GF-D8 (cell line): ENCODE results near the gene MEGF6.
"Not testable (repeated sequence)": the region's sequence is repeated elsewhere in the genome, so short reads cannot be mapped to it uniquely, and the experiment has no call there.

ENCODE experiments used
- DNase-seq: peaks from one replicate; lab custom pipeline; 2025; lab: John Stamatoyannopoulos, UW

Gene MEGF6

DNA sequence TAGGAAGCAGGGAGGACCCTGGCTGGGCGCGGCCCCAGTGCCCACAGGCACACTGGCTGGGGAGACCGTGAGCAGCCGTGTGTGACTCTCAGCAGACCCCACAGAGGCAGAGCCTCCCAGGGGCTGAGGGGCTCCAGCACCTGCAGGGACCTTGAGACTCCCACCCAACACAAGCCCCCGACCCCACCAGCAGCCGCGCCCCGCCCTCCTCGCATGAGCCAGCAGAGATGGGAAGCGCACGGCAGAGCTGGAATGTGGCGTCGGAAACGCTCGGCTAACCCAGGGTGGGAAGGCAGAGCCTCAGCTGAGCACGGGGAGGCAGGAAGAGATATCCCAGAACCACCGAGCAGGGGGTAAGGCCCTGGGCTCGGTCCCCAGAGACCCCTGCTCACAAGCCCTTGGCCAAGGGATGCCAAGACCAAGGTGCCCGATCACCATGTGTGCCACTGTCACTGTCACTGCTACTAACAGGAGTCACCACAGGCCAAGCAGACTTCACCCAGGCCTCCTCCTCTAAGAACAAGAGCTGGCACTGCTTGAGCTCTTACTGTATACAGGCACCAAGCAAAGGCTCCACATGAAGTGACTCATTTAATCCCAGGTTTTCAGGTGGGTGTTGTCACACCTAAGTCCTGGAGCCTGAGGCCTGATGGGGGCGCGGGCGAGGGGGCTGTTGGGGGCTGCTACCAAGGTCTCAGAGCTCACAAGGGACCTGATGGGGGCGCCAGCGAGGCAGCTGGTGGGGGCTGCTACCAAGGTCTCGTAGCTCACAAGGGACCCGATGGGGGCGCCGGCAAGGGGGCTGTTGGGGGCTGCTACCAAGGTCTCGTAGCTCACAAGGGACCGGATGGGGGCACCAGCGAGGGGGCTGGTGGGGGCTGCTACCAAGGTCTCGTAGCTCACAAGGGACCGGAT, 20.1 kb downstream of the MEGF6 start:
- DNase-seq: no peak

DNA sequence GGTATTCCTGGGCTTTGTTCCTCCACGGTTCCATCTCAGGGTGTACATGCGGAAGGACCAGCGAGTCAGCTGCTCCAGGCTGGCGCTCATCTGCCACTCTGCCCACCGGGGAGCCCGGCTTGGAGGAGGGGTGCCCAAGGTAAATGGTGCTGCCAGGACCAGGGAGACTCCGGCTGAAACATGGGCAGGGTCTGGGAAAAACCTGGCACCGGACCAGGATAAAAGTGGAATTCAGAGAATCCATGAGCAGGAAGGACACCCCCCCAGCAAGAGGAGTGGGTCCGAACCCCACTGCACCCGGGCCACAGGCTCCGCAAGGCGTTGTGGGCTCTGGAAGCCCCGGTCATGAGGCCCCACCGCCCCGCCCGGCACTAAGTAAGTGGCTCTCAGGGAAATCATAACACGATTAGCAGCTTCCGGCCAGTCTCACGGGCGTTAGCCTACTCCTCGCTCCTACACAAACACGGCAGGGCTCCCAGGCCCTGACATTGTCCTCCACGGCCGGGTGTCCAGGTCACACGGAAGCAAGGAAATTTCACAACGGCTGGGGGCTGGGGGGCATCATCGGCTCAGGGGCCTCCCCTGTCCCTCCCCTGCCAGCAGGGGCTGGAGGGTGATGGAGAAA, 21.1 kb downstream of the MEGF6 start:
- DNase-seq: no peak

DNA sequence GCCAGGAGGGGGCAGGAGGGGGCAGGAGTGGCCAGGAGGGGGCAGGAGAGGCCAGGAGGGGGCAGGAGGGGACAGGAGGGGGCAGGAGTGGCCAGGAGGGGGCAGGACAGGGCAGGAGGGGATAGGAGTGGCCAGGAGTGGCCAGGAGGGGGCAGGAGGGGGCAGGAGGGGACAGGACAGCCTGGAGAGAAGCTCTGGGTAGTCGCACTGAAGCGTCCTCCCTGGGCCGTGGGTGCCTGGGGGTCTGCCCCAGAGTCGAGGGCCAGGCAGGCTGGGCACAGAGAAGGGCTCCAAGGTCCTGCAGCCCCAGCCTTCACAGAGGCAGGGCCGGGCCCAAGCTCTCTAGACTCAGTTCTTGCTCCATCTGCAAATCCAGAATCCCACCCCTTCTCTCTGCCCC, 22.9 kb downstream of the MEGF6 start:
- DNase-seq: no peak

DNA sequence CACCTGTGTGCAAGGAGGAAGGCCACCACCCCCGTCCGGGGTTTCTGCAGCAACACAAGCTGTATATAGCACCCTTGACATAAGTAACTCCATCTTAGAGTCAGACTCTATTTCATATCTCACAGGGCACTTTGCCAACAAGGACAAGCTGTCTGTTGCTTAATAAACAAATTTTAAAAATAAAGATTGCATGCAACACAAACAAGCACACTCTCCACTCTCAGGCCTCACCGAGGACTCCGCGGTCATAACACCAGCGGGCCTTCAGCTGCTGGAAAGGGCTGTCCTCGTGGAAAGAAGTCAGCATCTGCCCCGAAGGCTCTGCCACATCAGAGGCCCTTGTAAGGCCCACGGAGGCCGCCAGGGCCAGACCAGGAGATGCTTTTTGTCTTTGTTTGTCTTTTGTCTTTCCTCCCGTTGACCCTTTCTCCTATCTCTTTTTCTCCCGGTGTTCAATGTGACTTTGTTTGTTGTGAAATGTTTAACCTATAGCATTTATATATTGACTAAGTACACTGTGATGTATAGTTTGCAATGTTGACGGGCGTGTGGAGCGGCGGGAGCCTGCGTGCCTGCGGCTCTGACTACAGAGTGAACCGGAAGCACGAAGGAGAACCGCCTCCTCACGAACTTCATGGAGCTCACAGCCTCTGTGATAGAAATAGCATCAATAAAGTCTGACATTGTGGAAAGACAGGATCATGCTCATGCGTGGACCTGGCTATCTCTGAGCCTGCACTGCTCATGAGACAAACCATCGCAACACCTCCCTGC, 24.1 kb downstream of the MEGF6 start:
- no peak for DNase-seq

DNA sequence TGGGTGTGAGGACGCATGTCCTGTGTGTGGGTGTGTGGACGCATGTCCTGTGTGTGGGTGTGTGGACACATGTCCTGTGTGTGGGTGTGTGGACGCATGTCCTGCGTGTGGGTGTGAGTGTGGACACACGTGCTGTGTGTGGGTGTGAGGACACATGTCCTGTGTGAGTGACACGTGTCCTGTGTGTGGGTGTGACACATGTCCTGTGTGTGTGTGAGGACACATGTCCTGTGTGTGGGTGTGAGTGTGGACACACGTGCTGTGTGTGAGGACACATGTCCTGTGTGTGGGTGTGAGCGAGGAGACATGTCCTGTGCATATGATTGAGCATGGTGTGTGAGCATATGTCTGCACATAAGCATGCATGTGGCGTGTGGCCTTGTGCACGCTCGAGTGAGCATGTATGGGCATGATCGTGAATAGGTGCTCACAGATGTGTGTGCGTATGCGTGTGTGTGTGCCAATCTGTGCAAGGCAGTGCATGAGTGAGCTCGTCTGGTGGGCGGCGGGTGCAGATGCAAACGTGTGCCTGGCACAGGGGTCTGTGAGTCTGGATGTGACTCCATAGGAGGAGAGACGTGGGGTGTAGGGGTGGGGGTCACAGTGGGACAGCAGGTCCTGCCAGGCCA, 25.3 kb downstream of the MEGF6 start:
- no peak for DNase-seq

DNA sequence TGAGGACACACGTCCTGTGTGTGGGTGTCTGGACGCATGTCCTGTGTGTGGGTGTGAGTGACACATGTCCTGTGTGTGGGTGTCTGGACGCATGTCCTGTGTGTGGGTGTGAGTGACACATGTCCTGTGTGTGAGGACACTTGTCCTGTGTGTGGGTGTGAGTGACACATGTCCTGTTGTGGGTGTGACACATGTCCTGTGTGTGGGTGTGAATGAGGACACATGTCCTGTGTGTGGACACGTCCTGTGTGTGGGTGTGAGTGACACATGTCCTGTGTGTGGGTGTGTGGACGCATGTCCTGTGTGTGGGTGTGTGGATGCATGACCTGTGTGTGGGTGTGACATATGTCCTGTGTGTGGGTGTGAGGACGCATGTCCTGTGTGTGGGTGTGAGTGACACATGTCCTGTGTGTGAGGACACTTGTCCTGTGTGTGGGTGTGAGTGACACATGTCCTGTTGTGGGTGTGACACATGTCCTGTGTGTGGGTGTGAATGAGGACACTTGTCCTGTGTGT, 25.9 kb downstream of the MEGF6 start:
- not testable (repeated sequence) for DNase-seq

DNA sequence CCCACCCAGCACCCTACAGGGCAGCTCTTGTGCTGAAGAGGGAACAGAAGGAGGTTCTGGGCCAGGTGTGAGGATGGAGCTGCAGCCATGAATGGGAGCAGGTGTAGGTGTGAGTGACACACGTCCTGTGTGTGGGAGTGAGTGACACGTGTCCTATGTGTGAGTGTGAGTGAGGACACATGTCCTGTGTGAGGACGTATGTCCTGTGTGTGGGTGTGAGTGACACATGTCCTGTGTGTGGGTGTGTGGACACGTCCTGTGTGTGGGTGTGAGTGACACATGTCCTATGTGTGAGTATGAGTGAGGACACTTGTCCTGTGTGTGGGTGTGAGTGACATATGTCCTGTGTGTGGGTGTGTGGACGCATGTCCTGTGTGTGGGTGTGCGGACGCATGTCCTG, 26.4 kb downstream of the MEGF6 start:
- no peak for DNase-seq

DNA sequence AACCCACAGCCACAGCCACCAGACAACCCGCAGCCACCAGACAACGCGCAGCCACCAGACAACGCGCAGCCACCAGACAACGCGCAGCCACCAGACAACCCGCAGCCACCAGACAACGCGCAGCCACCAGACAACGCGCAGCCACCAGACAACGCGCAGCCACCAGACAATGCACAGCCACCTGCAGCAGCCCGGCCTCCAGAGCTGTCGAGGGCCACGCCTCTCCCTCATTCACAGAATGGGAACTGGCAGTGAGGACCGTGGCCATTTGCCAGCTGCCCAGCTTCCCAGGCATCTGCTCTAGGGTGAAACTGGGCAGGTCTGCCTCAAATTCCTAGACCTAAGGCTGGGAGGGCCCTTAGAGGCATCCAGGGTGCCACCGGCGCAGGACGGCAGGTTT, 27.6 kb downstream of the MEGF6 start:
- not testable (repeated sequence) for DNase-seq

DNA sequence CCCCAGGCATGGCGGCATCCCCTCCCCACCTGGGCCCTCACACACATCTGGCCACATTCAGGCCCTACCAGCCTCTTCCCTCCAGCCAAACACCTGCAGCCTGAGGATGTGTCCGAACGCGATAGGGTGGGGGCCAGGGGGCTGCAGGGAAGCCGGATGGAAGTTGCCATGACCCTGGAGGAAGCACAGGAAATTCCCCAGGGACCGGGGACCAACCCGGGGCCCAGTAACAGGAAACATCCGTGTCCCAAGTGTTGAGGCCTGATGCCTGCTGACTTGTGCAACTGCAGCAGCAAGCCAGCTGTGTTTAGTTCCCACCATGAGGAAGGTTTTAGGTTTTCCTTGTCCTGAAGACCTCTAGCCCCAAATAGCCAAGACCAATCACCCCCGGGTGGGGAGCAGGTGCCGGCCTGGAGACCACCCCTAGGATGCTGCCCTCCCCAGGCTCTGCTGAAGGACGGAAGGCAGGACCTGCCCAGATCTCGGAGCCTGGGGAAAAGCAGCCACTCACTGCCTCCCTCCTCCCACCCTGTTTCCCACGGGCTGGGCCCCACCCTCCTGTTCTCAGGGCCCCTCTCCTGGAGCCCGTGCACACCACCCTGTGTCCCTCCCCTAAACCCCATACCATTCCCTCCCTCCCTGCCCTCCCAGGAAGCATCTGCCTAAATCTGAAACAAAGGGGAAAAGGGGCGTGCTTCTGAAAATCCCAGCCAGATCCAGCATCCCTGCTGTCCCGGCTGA, 29.8 kb downstream of the MEGF6 start:
- DNase-seq: peak; percentile 38

DNA sequence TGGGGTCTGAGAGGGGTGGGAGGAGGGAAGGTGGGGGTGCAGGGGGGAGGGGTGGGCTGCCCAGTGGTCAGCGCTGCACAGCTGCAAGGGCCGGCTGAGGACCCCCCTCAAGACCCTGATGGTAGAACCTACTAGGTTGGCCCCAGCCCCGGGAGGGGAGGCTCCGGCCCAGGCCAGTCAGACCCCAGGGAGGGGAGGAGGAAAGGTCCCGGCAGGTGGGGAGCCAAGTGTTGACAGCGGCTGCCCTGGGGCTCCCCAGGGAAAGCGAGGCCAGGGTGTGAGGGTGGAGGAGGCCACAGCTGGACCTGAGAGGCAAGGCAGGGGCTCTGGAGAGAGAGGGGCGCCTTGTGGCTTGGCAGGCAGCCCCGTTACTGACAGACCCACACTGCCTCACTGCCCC, 31.1 kb downstream of the MEGF6 start:
- DNase-seq: no peak

DNA sequence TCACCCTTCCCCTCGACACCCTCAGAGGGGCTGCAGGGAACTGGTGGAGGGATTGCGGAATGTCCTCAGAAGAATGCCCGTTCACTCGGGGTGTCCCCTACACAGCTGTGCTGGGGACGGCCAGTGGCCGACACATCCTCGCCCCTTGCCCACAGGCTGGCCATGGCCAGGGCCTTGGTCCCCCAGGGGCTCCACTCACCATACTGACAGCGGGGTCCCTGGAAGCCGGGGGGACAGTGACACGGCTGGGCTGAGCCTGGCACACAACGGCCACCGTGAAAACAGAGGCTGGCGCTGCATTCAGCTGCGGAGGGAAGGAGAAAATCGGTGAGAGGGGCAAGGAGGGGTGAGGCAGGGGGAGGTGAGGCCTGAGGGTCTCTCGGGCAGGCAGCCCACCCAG, 31.7 kb downstream of the MEGF6 start:
- DNase-seq: no peak

DNA sequence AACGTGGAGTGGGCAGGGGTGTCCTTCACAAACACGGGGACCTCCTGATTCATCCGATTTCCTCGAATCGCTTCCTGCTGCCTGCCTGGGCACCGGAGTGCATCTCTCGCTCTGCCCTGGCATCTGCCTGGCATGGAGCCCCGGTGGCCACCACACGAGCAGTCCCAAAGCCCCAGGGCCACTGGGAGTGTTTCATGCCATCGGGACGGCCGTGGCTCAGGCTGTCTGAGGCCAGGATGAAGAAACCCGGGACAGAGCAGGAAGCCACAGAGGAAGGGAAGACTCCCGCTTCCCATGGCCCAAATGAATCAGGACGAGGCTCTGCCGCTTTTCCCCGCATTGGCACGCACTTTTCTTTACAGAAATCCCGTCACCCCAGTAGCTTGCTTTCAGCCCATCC, 32.4 kb downstream of the MEGF6 start:
- DNase-seq: no peak

DNA sequence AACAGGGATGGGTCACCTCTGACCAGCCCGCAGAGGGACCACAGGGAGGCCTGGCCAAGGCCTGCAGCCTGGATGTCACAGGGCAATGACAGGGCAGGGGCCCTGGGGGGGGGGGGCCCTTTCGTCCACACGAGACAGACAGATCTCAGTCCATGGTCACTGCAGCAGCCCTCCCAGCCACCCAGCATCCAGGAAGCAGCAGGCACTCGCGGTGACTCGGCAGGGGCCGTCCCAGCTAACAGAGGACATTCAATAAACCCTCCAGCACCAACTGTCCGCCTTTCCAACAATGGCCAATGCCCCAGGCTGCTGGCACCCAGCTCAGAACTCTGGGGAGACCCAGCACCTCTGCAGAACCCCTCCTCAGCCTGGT, 32.9 kb downstream of the MEGF6 start:
- DNase-seq: no peak

DNA sequence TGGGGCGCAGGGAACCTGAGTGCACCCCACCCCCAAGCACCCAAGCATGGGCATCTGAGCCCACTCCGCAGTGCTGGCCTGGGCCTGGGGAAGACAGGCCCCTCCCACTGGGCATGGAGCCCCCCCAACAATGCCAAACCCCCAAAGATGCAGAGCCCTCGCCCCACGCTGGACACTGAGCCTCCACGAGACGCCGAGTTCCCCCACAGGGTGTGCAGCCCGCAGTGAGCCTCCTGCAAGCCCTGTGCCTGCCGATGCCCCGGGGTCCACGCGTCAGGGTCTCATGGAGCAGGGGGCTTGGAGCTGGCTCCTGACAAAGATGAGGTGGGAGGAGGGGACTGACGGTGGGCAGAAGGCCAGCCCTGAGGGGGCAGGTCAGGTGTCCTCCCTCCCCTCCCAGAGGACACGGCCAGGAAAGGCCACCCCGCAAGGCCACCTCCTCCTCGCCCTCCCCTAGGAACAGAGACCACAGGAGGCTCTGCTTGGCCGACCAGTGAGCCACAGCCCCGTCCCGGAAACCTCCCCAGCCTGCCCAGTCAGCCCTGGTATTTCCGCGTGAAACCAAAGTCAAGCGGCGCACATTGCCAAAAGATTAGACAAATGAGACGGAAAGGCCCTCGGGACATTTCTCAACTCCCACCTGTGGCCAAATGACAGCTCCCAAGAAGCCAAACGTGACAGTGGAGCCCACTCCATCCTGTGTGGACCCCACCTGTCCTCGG, 33.4 kb downstream of the MEGF6 start:
- peak; percentile 60 for DNase-seq

DNA sequence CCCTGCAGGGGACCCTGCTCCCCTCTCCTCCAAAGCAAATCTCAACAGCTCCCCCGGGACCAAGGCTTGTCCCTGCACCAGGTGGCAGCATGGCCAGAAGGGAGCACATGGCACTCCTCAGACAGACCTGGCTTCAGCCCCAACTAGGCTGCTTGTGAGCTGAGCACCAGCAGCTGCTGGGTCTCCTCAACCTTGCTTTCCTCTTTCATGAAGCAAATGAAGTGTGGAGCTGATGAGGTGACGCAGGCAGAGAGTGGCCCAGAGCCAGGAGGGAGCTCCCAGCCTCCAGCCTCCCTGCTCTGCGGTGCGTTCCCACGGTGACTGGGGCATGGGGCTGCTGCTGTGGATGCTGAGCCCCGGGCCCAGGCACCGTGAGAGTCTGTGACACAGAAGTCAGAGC, 34.0 kb downstream of the MEGF6 start:
- DNase-seq: peak; percentile 34

DNA sequence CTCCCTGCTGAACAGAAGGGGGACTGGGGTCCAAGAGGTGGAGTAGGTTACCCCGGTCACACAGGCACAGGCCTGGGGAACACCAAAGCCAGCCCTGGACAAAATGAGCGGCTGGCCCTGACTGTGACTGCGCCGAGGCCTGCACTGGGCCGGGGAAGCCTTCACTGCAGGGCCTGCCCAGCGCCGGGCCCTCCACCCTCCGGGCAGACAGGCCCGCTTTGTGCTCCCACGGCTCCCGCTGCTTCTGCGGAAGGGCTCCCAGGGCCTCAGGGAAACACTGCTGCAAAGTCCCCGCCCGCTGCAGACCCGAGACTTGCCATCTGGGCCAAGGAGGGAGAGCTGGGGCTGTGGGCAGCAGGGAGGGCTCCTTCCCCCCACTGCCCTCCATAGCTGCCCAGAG, 35.3 kb downstream of the MEGF6 start:
- DNase-seq: no peak

DNA sequence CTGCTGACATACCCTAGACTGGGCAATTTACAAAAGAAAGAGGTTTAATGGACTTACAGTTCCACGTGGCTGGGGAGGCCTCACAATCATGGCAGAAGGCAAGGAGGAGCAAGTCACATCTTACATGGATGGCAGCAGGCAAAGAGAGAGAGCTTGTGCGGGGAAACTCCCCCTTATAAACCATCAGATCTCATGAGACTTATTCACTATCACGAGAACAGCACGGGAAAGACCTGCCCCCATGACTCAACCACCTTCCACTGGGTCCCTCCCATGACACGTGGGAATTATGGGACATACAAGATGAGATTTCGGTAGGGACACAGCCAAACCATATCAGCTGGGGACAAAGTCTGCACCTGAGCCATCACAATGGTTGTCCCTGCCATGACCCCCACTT, 35.8 kb downstream of the MEGF6 start:
- not testable (repeated sequence) for DNase-seq

DNA sequence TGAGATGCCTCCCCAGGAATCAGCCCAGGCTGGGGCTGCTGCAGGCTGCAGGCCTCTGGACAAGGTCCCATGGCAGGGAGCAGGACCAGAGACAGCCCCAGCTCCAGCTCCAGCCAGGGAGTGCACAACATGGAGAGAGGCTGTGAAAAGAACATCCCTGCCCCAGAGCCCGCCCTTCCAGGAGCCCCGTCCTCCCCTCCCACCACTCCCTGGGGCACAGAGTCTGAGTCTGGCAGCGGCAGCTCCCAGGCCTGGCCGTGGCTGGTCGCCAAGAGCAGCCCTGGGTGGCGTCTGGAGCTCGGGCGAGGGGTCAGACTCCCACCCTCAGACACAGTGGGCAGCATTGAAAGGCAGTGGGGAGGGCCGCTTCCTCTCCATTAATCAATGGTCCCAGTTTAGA, 37.8 kb downstream of the MEGF6 start:
- DNase-seq: no peak

DNA sequence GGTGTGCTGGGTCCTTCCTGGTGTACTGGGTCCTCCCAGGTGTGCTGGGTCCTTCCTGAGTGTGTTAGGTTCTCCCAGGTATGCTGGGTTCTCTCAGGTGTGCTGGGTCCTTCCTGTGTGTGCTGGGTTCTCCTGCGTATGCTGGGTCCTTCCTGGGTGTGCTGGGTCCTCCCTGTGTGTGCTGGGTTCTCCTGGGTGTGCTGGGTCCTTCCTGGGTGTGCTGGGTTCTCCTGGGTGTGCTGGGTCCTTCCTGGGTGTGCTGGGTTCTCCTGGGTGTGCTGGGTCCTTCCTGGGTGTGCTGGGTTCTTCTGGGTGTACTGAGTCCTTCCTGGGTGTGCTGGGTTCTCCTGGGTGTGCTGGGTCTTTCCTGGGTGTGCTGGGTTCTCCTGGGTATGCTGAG, 38.7 kb downstream of the MEGF6 start:
- not testable (repeated sequence) for DNase-seq

DNA sequence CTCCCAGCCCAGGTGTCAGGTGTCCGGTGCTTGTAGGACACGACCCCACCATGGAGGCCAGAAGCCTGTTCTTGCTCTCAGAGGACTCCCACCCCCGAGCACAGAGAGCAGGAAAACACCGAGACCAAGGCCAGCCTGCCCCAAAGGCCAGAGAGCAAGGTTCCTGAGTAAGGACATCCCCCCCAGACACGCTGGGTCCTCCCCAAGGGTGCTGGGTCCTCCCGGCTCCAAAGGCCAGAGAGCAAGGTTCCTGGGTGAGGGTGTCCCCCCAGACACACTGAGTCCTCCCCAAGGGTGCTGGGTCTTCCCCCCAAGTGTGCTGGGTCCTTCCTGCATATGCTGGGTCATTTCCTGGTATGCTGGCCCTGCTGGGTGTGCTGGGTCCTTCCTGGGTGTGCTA, 40.0 kb downstream of the MEGF6 start:
- no peak for DNase-seq
